ENCODE data around the gene BCL7C.
"Not testable (repeated sequence)": the region's sequence is repeated elsewhere in the genome, so short reads cannot be mapped to it uniquely, and the experiment has no call there.

Gene BCL7C

GRCh38 chr16:30893744-30894539, at the start of gene BCL7C:
Gene BCL7C (minus strand): TSS chr16:30894077. CDS start chr16:30893944, 133 bp downstream.
- peak; percentile 69 for DNase-seq

GRCh38 chr16:30942426-30942806, 48.5 kb upstream of the BCL7C start:
- DNase-seq, result no peak

- DNase-seq, result peak; percentile 48
Measured at GRCh38 chr16:30941600-30942425, 47.9 kb upstream of the BCL7C start.

- not testable (repeated sequence) for DNase-seq
Measured at GRCh38 chr16:30939571-30939970, 45.7 kb upstream of the BCL7C start.

GRCh38 chr16:30937692-30938091, 43.8 kb upstream of the BCL7C start:
- no peak for DNase-seq

- no peak for DNase-seq
Measured at GRCh38 chr16:30934827-30935557, 41.1 kb upstream of the BCL7C start.

GRCh38 chr16:30931068-30931650, 37.3 kb upstream of the BCL7C start:
- DNase-seq, result no peak

- DNase-seq, result no peak
Measured at GRCh38 chr16:30930160-30930571, 36.3 kb upstream of the BCL7C start.

GRCh38 chr16:30929167-30929566, 35.3 kb upstream of the BCL7C start:
- no peak for DNase-seq

- no peak for DNase-seq
Measured at GRCh38 chr16:30928390-30928789, 34.5 kb upstream of the BCL7C start.

GRCh38 chr16:30927789-30928378, 34.0 kb upstream of the BCL7C start:
- no peak for DNase-seq

GRCh38 chr16:30926937-30927788, 33.3 kb upstream of the BCL7C start:
- DNase-seq, result no peak

GRCh38 chr16:30925995-30926811, 32.3 kb upstream of the BCL7C start:
- DNase-seq, result no peak

GRCh38 chr16:30925632-30925987, 31.7 kb upstream of the BCL7C start:
- no peak for DNase-seq

GRCh38 chr16:30924913-30925631, 31.2 kb upstream of the BCL7C start:
- DNase-seq, result no peak

GRCh38 chr16:30924076-30924912, 30.4 kb upstream of the BCL7C start:
- no peak for DNase-seq

GRCh38 chr16:30923554-30924075, 29.7 kb upstream of the BCL7C start, which contains the start of gene FBXL19:
Gene FBXL19 (plus strand): TSS chr16:30923572. CDS start chr16:30925755, 2,183 bp downstream.
- DNase-seq, result no peak

- DNase-seq, result peak; percentile 98
Measured at GRCh38 chr16:30922960-30923535, 29.2 kb upstream of the BCL7C start.
